ENCODE results near the gene ATG4C.
"Not testable (repeated sequence)": the region's sequence is repeated elsewhere in the genome, so short reads cannot be mapped to it uniquely, and the experiment has no call there.

Gene ATG4C

DNA sequence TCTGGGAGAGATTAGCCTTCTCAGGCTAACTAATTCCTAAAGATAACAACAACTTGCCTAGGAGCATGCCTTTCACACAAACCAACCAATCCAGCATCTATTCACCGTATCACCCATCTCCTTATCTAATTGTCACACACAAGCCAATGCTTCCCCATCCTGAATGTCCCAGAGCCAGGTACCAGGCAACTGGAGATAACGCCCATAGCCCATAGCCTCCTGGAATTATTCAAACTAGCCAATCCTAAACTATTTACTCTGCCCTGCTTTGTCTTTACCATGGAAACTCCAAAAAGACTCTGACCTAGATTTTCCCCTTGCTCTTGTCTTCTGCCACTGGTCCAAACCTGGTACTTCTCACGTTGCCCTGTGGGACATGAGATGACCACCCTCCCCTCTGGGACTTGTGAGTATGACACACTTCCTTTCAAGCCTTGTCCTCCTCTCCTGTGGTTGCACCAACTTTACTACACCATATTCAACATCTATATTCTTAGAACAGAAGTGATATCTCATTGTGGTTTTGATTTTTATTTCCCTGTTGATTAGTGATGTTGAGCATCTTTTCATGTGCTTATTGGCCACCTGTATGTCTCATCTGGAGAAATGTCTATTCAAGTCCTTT, 8.8 kb upstream of the ATG4C start:
- no peak for DNase-seq (ENCODE audit: low read depth in 2 of 2)

DNA sequence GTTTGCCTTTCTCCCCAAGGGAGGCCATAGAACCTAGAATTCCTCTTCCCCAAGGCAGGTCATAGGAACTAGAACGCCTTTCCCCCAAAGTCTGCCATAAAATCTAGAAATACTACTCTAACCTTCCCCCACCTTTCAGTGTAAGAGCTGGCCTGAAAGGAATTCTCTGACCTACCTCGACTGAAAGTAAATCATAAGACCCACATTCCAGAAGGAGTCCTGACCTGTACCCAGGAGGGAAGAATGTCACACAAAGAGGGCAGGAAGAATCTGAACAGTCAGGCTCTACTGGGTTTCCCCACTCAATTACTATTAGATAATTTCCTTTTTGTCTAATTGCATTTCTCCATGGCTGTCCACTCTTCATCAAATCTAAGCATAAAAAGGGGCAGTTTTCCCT, 5.7 kb upstream of the ATG4C start:
- no peak for DNase-seq (ENCODE audit: low read depth in 2 of 2)

DNA sequence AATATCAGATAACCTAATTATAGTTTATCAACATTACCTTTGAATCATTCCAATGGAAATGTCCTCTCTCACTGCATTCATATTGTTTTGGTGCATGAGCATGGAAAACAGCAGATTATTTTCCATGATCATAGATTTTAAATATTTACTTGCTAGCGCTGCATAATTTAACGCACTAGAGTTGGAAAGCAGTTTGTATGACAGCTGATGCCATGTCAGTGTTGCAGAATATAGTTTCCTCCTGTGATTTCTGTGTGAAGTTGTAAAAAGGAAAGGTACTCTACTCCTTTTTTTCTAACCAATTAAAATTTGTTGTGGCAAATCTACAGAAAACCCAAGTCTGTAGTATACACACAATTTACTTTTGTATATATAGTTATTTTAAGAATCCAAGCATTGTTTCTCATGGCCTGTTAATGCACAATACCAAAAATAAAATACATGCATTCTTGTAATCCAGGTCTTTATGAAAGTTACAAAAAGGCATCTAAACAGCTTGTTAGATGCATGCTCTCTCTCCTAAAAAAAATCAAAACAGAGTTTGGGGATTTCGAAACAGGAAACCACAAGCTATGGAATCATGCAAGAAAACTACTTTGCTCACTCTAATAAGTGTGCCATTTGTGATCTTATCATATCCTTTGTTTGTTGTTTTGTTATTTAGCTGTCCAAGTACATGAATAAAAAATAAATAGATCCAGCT, 1.9 kb upstream of the ATG4C start:
- DNase-seq (ENCODE audit: low read depth in 2 of 2) = no peak

DNA sequence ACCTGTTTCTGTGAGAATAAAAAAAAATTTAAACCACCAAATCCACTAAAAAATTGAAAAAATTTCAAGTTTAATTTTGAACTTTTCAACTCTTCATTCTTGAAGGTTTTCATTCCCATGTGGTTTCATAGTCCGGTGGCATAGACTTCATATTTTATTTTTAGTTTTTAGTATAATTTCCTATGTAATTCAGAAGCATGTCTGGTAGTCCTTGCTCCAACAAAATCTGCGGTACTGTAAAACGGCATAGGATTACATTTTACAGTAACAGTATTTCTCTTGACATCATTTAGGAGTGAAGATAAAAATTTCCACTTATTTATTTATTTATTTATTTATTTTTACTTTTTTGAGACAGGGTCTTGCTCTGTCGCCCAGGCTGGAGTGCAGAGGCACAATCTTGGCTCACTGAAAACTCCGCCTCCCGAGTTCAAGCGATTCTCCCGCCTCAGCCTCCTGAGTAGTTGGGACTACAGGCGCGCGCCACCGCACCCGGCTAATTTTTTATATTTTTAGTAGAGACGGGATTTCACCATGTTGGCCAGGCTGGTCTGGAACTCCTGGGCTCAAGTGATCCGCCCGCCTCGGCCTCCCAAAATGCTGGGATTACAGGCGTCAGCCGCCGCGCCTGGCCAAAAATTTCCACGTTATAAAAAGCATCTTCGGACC, 1.3 kb upstream of the ATG4C start:
- not testable (repeated sequence) for DNase-seq (ENCODE audit: low read depth in 2 of 2)

DNA sequence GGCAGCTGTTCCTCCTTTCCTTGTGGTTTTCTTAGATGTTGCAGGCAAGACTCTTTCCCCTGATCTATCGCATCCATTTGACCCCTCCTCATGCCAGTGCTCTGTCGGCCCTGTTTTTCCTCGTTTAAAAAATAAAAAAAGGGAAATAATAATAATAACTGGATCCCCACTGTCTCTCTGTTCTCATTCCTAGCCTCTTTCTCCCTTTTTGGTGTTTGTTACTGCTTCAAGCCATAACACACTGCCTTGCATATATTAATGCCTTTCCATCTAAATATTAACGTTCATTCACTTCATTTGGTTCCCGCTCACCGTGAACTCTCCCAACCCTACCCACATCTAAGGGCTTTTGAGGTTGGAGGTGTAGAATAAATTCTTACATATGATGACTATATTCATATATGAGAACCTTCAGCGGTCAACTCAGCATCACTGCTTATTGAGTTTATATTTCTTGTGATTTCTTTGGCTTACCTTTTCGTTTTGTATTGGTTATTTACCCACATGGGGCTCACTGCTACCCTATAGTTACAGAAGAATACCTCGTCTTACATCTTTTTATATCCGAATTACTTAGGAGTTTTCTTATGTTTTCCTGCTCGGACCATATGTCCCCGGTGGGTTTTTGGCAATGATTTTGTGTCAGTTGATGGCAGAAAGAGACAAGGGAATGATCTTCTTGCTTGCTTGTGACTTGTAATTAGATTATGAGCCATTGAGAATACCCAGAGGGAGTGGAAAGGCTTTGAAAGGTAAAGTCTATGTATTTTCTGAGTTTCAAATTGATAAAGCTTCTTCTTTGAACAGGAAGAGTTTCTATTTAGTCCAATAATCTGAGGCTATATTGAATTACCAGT, 805 bp downstream of the ATG4C start:
- DNase-seq (ENCODE audit: low read depth in 2 of 2) = no peak

DNA sequence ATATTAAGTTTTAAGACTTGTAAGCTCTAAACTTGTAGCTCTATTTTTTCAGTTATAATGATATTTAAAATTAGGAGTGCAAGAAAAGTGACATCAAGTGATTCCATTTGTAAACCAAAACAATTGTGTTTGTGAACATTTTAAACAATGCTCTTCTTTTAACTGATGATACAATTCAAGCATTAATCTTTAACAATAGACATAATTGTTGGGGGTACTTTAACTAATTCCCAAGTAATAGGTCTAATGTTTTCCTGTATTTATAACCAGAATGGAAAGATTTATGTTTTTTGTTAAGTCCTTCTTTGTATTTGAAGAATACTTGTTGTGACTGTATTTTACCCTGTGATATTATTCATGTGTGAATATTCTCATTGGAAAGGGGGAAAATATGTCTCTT, 6.8 kb downstream of the ATG4C start:
- no peak for DNase-seq (ENCODE audit: low read depth in 2 of 2)

DNA sequence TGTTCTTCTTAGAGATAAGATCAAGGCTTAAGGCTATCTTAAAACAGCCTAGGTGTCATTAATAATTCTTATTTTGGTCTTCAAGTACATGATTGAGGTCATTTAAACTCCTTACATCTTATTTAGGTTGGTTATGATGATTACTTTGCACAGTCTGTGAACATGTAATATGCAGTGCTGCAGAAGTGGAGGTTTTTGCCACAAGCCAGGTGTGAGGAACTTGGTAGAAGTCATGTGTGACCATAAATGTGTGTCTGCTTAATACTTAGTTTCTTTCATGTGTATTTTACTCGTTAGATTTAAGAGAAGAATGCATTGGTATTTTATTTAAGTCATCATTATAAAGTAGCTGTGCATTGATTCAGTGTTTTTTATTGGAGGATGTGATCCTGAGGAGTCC, 10.1 kb downstream of the ATG4C start:
- DNase-seq (ENCODE audit: low read depth in 2 of 2) = no peak

DNA sequence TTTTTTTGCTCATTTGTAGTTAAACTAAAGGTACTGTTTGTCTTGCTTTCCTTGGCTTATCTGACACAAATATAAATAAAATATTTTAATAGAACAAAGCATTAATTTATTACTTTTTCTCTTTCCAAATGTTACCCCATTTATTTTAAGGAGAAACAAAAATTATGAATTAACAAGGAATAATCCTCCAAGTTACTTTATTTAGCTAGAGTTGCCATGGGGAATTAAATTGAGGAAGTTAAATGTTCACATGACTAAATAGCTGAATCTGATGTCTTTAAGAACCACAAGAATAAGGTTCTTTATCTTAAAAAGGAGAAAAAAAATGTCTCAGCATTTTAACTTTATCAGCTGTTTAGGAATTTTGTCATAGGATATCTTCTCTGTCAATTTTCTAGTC, 12.3 kb downstream of the ATG4C start:
- DNase-seq (ENCODE audit: low read depth in 2 of 2) = no peak

DNA sequence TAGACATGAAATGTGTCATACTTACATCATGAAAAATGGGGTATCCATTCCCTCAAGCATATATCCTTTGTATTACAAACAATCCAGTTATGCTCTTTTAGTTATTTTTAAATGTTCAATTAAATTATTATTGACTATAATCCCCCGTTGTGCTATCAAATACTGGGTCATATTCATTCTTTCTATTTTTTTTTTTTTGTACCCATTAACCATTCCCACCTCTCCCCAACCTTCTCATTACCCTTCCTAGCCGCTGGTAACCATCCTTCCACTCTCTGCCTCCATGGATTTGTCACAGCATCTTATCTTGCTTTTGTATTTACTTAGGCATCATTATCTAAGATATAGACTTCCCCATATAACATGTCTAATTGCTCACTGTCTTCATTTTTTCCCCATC, 15.8 kb downstream of the ATG4C start:
- no peak for DNase-seq (ENCODE audit: low read depth in 2 of 2)

DNA sequence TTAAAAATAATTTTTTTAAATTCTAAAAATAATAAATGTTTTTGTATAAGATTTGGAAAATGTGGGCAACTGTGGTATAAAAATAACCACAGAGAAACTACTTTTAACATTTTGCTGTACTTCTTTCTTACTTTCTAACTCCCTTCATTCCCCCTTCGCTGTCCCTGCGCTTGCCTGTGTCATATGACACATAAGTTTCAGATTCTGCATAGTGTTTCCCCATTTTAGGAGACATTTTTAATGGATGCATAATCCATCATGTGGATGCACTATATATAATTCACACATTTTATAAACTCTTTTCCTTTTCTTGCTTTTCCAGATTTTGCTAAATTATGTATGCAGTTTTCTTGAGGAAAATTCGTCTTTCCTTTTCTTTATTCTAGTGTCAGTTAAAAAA, 16.3 kb downstream of the ATG4C start:
- no peak for DNase-seq (ENCODE audit: low read depth in 2 of 2)

DNA sequence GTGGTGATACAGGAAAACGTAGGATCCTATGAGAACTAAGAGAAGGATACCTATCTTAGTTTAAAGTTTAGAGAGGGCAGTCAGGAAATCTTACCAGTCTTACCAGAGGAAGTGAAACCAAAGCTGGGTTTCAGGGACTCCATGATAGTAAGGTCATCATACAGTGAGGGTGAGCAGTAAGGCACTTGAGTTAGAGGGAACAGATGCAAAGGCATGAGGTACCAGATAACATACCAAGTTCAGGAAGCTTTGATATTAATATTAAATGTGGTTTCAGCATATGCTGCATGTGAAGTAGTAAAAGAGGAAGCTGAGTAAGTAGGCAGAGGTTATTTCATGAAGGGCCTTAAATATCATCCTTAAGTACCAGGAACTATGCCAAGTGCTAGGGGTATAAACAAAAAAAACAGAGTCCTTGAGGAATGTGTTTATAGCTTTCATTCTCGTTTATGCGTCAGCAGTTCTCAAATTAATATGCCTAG, 16.9 kb downstream of the ATG4C start:
- no peak for DNase-seq (ENCODE audit: low read depth in 2 of 2)

DNA sequence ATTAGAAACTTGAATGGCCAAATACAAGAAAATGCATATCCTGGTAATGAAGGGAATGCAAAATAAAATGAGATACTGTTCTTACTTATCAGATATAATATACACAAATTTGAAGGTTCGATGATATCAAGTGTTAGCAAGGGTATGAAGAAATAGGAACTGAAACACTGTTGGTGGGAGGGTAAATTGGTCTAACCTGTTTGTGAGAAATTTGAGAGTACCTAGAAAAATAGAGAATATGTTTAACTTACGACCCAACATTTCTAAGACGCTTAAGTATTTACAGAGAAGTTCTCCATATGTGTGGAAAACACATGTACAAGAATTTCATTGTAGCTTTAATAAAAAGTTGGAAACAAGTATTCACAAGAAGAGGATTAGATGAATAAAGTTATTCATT, 25.9 kb downstream of the ATG4C start:
- DNase-seq (ENCODE audit: low read depth in 2 of 2) = no peak

DNA sequence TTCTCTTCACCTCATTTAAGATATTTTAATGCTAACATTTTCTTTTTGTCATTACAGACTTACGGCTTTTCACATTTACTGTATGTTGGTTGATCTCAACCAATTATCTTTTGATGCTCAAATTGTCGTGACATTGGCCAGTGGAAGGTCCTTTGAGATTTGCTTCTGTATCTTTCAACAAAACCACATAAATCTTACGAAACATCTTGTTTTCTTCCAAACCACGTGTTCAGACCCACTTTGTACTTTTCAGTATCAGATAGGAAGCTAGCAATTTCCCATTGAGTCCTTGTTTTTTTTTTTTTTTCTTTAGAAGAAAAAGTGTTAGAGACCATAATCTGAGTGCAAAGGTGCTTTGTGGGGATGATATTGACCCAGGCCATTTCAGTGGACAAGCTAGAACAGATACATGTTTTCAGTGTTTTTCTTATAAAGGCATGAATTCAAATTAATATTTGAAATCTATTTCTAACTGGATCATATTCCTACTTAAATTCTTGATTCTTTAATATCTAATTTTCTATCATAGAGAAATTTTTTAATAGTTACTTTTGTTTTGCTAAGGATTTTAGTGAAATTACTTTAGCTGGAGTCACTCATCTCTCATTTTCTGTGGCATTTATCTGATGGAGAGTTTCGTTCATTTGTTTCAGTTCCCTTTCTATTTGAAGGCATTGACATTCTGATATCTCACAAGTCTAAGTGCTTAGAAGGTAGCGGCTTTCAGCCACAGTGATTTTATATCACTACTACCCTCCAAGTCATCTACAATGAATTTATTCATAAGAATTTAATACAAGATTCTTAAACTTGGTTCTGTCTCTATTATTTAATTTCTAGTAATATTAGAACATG, 26.7 kb downstream of the ATG4C start:
- no peak for DNase-seq (ENCODE audit: low read depth in 2 of 2)

DNA sequence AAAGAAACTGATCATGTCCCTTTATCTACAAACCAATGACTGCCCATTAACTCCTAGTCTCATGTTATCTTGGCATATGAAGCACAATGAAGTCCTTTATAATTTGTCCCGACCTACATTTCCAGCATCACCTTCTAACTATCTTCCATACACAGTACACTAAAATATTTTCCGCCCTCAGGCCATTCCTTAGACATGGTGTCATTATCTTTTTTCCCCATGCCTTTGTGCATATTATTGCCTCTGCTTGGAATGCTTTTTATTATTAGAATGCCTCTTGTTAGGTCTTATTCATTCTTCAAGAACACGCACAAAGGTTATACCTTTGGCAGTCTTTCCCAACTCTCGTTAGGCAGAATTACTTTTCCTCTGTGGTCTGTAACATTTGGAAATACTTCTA, 39.6 kb downstream of the ATG4C start:
- no peak for DNase-seq (ENCODE audit: low read depth in 2 of 2)

DNA sequence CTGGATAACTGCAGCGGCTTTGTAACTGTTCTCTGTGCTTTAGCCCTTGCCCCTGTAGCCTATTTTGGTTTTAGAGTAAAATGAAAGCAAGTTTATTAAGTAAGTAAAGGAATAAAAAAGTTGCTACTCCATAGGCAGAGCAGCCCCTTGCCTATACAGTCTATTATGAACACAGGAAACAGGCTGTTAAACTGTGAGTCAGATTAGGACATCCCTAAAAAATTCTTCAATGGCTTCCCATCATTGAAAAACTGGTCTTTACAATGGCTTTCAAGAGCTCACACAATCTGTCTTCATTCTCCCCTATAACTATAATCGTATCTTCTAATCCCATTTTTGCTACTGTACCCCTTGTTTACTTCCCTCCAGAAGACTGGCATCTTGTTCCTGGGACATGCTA, 43.0 kb downstream of the ATG4C start:
- no peak for DNase-seq (ENCODE audit: low read depth in 2 of 2)

DNA sequence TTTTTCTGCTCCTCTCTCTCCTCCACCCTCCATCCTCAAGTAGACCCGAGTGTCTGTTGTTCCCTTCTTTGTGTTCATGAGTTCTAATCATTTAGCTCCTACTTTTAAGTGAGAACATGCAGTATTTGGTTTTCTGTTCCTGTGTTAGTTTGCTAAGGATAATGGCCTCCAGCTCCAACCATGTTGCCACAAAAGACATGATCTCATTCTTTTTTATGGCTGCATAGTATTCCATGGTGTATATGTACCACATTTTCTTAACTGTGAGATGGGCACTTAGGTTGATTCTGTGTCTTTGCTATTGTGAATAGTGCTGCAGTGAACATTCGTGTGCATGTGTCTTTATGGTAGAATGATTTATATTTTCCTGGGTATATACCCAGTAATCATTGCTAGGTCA, 43.9 kb downstream of the ATG4C start:
- DNase-seq (ENCODE audit: low read depth in 2 of 2) = not testable (repeated sequence)

DNA sequence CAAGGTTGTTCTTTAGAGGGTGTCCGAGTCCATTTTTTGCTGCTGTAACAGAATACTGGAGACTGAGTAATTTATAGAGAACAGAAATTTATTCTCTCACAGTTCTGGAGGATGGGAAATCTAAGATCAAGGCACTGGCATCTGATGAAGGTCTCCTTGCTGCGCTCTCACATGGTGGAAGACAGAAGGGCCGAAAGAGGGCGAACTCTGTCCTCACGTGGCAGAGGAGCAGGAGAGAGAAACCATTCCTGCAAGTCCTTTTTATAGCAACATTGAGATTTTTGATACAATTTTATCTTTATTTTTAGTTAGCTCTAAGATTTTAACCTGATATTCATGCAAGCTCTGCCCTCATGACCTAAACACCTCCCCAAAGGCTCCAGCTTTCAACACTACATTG, 48.3 kb downstream of the ATG4C start:
- no peak for DNase-seq (ENCODE audit: low read depth in 2 of 2)

DNA sequence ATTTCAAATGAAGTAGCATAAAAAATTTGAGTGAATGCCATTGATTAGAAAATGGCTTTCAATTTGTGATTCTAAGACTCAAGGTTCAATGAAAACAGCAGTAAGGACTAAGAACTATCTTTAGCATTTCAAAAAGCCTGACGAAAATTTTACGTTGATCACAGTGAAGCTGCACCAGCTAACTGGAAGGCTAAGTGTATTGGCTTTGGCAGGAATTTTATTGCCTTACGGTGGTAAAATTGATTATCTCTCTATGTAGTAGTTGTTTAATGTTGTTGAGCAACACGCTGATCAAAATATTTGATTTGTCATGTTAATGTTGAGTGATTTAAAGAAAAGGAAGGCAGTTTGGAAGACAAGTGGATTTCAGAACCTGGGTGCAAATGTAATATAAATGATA, 49.6 kb downstream of the ATG4C start:
- DNase-seq (ENCODE audit: low read depth in 2 of 2) = no peak

DNA sequence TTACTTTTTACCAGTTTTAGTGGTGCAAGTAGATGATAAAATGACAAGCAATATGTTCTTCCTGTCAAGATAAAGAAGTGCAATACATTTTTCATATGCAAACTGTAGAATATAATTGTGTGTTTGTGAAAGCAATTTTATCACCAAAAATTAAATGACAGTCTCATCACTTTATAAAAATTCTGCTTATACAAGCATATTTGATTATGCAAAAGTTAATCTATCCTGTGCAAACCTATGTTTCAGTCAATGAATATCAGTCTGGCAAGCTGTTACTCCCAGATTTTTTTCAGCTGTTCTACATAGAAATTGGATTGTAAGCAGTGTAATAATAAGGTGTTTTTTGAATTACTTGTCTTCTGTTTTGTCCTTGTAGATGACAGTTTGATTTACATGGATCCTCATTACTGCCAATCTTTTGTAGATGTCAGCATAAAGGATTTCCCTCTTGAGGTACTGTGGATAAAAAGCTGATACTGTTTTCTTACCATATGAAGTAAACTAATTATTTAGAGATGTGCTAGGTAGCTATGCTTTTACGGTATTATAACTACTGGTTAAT, 50.5 kb downstream of the ATG4C start:
- DNase-seq (ENCODE audit: low read depth in 2 of 2) = no peak

DNA sequence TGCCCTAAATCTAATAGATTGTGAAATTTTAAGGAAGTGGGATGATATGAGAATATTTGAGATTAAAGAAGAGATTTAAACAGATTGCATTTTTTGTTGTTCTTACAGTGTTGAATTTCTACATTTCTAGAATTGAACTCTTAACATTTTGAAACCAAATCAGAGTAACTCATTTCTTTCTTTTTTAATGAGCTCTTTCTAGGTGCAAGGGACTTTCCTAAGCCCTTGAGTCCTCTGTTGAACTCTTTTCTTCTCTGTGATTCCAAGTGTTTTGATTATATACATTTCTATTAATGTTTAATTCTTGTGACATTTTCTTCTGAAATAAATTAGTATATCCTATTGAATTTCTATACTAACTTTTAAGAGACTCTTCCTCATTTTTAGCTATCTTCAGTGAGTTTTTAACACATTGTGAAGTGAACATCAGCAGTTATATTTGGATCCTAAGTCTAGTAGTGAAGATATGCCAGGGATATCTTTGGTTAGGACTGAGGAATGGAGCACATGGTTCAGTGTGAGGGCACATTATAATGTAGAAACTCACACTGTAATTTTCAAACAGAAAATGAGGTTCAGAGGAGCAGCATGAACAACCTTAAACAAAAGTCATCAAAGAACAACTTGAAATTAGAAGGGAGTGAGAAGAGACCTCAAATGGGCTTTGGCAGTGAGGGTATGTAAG, 53.1 kb downstream of the ATG4C start:
- no peak for DNase-seq (ENCODE audit: low read depth in 2 of 2)
